Activated T-helper 2 cell treated with anti-CD3 and anti-CD28 coated beads, Interferon-gamma antibody, Interleukin-2, Interleukin-4, amounts not matched to agents 10 μg/mL and 5 μg/mL and 100 μg/mL, durations not matched to agents 14 hours and 24 hours and 36 hours (primary cell): Measurements from ENCODE around the gene UNC93A. TPM values are rescaled to one million over a fixed set of nuclear protein-coding genes. Genes with fewer than 3 reads are reported as not detected.
"Not testable (repeated sequence)": the region's sequence is repeated elsewhere in the genome, so short reads cannot be mapped to it uniquely, and the experiment has no call there.

Experiments used
- DNase-seq: peaks from one replicate; pipeline ENCODE4 v3.0.0; 2021; ENCODE audit warnings: low spot score
- H3K27ac Mint-ChIP-seq: one replicate; pipeline ENCODE4 v1.8.0; 2021; ENCODE audit warnings: mixed read lengths
- H3K27me3 Mint-ChIP-seq: one replicate; pipeline ENCODE4 v1.8.0; 2021; ENCODE audit warnings: low read depth, mixed read lengths
- H3K36me3 Mint-ChIP-seq: one replicate; pipeline ENCODE4 v1.8.0; 2021; ENCODE audit warnings: low read depth, mixed read lengths
- H3K4me1 Mint-ChIP-seq: one replicate; pipeline ENCODE4 v1.8.0; 2021; ENCODE audit warnings: low read depth, mixed read lengths
- H3K4me3 Mint-ChIP-seq: one replicate; pipeline ENCODE4 v1.8.0; 2021; ENCODE audit warnings: low read depth, mild to moderate bottlenecking, moderate library complexity, mixed read lengths
- H3K9me3 Mint-ChIP-seq: one replicate; pipeline ENCODE4 v1.8.0; 2021; ENCODE audit warnings: mixed read lengths
- intact Hi-C: fragments of 100-400 bp; cut with micrococcal nuclease; formaldehyde crosslinking; loops from one replicate; pipeline ENCODE4 v1.15.1; 2023
- total RNA-seq: library from RNA; stranded (reverse); gene quantifications from 2 replicates; pipeline ENCODE4 v1.2.3, GENCODE V29; 2022

The UNC93A gene
- total RNA-seq, 1 donor from 2014 or later = not detected

DNA sequence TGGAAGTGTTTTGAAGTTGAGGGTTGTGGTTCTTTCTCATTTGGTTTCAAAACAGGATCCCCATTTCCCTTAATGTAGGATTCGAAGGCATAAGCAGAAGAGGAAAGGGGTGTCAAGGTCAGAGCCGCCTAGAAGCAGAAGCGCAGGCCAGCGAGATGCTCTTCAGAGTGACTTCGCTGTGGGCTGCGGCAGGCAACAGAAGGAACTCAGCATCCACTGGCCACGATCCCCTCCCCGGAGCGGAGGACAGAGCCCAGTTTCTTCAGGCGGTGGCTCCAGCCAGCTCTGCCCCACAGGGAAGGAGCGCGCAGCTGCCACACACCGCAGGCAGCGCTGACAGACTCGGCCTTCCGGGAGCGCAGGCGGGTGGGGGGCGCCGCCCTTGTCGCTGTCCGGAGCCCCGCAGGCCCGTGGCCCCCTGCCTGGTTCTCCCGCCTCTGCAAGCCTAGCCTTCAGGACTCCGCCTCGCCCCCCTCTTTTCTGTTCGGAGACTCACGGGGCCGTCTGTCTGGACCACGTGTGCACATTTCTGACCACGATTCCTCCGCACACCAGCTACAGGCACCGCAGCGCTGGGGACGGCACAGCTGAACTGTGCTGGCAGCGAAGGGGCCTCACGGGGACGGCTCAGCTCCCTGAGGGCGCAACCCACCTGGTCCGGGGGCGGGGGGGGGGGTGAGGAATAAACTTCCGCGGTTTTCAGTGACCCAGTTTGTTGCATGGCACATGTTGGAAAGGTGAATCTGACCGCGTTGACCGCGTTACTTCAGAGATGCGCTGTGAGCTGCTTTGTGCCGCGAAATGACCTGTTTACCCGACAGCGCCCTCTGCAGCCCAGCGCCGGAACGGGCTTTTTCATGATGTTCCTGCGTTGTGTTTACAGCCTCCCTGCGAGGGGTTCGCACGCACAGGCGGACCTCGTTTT lies 59.9 kb downstream of the UNC93A start:
- H3K27me3 Mint-ChIP-seq = peaks cover 32% of the 10 kb centered on the region
- H3K4me3 Mint-ChIP-seq = peak overlapping the region; percentile 79
- DNase-seq = peak; percentile 79
- intact Hi-C loops = loop anchor here (2.0 to 5.0 kb wide), 3 partner anchors 354 to 724 kb away; partner anchors contain the start of genes CEP43 and RPS6KA2
- H3K9me3 Mint-ChIP-seq = no peaks in the 10 kb centered on the region
- H3K27ac Mint-ChIP-seq = peak overlapping the region; percentile 84
- no peaks in the 10 kb centered on the region for H3K36me3 Mint-ChIP-seq
- H3K4me1 Mint-ChIP-seq = peaks cover 15% of the 10 kb centered on the region

DNA sequence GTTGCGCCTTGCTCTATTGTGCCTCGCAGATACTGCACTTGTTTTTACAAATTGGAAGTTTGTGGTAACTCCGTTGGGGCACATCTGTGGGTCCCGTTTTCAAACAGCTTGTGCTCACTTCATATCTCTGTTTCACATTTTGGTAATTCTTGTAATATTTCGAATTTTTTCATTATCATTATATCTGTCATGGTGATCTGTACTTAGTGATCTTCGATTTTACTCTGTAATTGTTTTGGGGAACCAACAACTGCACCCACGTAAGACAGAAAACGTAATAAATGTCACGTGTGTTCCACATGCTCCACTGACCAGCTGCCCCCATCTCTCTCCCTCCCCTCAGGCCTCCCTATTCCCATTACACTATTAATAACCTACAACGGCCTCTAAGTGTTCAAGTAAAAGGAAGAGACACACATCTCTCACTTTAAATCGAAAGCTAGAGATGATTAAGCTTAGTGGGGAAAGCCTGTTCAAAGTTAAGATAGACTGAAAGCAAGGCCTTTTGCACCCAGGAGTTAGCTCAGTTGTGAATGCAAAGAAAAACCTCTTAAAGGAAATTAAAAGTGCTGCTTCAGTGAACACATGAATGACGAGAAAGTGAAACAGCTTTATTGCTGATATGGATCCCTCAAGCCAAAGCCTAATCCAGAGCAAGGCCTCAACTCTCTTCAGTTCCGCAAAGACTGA lies 60.7 kb downstream of the UNC93A start:
- peak overlapping the region; percentile 79 for H3K4me3 Mint-ChIP-seq
- H3K4me1 Mint-ChIP-seq = peaks cover 15% of the 10 kb centered on the region
- intact Hi-C loops = loop anchor here (2.0 to 5.0 kb wide), 3 partner anchors 354 to 725 kb away; partner anchors contain the start of genes CEP43 and RPS6KA2
- no peak for DNase-seq
- H3K27me3 Mint-ChIP-seq = peaks cover 32% of the 10 kb centered on the region
- peak overlapping the region; percentile 84 for H3K27ac Mint-ChIP-seq
- no peaks in the 10 kb centered on the region for H3K36me3 Mint-ChIP-seq
- no peaks in the 10 kb centered on the region for H3K9me3 Mint-ChIP-seq

- H3K36me3 Mint-ChIP-seq = no peaks in the 10 kb centered on the region
These were observed 65.8 kb downstream of the UNC93A start for GRCh38 chr6:167356874-167357273.

GRCh38 chr6:167358394-167358793 lies 67.3 kb downstream of the UNC93A start:
- H3K27ac Mint-ChIP-seq, DNase-seq, H3K9me3 Mint-ChIP-seq, H3K4me1 Mint-ChIP-seq, intact Hi-C loops, H3K4me3 Mint-ChIP-seq, H3K36me3 Mint-ChIP-seq: not testable (repeated sequence)
- H3K27me3 Mint-ChIP-seq = peaks cover 10% of the 10 kb centered on the region

More at GRCh38 chr6:167356874-167357273, 65.8 kb downstream of the UNC93A start:
- intact Hi-C loops = no loop called here
- DNase-seq = no peak
- Mint-ChIP-seq H3K4me1 (peaks cover 3% of the 10 kb centered on the region), H3K4me3 (no peak overlapping the region), H3K27me3 (peaks cover 12% of the 10 kb centered on the region), H3K27ac (no peak overlapping the region), H3K9me3 (no peaks in the 10 kb centered on the region)

DNA sequence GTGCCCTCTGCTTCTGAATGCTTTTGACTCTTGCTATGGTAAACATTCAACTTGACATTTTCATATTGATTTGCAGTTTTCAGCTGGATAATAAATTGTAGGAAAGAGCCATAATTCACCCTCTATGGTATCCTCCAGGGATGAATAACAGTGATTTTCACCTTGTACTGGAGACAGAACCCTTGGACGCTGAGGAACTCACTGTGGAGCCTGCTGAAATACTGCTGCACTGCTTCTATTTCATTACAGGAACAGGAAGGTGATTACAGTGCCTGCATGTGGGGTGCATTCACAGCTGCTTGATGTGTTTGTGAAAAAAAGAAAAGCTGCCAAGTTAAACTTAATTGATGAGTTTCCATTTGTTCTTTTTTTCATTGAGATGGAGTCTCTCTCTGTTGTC lies 70.1 kb downstream of the UNC93A start:
- DNase-seq, H3K9me3 Mint-ChIP-seq, H3K4me1 Mint-ChIP-seq, H3K4me3 Mint-ChIP-seq, H3K36me3 Mint-ChIP-seq, intact Hi-C loops, H3K27ac Mint-ChIP-seq: not testable (repeated sequence)
- peaks cover 10% of the 10 kb centered on the region for H3K27me3 Mint-ChIP-seq

Other genes with a start within 250 kb of the UNC93A start
- not detected in 2 replicates for gene CCR6, start 168.2 kb upstream of the UNC93A start, total RNA-seq
- not detected in 2 replicates for gene GPR31, start 133.3 kb upstream of the UNC93A start, total RNA-seq
- not detected in 2 replicates for gene TTLL2, start 33.8 kb downstream of the UNC93A start, total RNA-seq